ENCODE results near the gene GTPBP3. TPM values are rescaled to one million over a fixed set of nuclear protein-coding genes. Genes with fewer than 3 reads are reported as not detected.

Gene GTPBP3
- total and polyA plus RNA-seq, 9 of the 15 experiments (the other 6 are each of a cell fraction or from before 2014, with no cell fraction given): 4.9 to 124 (median 22.6) TPM

DNA sequence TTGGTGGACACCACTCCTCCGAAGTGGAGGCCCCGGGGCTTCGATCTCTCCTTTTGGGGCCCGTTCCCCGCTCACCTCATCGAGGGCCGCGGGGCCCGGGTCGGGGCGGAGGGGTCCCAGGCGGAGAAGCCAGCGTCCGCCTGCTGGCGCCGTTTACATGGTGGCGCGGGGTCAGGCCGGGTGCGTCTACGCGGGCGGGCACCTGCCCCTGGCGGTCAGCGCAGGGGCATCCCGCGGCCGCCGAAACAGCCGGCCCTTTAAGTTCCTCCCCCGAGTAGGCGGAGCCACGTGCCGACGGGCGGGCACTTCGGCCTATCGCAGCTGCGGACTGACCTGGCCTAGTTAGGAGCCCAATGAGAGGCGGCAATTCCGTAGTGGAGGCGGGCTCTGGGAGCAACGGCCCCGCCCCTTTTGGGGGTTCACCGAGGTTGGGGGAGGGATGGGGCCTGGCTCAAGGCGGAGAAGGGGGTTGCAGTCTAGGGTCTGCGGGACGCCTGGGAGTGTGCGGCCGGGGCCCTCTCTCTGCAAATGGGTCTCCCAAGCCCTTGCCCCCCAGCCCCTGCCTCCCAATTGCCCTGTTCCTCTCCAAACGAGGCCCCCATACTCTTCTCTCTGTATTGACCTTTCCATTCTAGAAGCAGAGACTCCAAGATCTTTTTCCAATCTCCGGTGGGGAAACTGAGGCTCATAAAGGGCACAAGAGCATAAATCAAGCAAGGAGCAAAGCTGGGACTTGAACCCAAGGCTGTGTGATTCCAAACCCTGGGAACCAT is 34.0 kb upstream of the GTPBP3 start, which contains the start of gene ABHD8 (continued):
- TF ChIP-seq CEBPG (CRISPR knock-in tag; IDR thresholded peaks at IDR 0.05) (0 out of 2 replicates have a peak, but pooled peaks have one; percentile 28), CEBPG (tag; conservative IDR thresholded peaks at IDR 0.05 in 1 of 2, IDR thresholded peaks at IDR 0.05 in 1 of 2) (no peak), TSC22D4 (tag; IDR thresholded peaks at IDR 0.05) (no peak), SIN3B (IDR thresholded peaks at IDR 0.05; ENCODE audit: low read depth) (no peak), ZBTB1 (CRISPR knock-in tag; IDR thresholded peaks at IDR 0.05; ENCODE audit: borderline replicate concordance, low read depth) (peak; percentile 48; the same call in 1 of the 2 replicates), CREB1 (IDR thresholded peaks at IDR 0.05) (peak; percentile 74), CREB1 (CRISPR knock-in tag; IDR thresholded peaks at IDR 0.05) (peak; percentile 92), MTA2 (IDR thresholded peaks at IDR 0.05; ENCODE audit: low read depth) (no peak), SOX6 (IDR thresholded peaks at IDR 0.05) (no peak), NEUROD1 (IDR thresholded peaks at IDR 0.05; ENCODE audit: borderline replicate concordance, low read depth, low read length, partially characterized antibody) (peak; percentile 98), HEY1 (CRISPR knock-in tag; IDR thresholded peaks at IDR 0.05; ENCODE audit: borderline replicate concordance) (no peak), CBX2 (IDR thresholded peaks at IDR 0.05; ENCODE audit: insufficient read depth, low read length, poor library complexity, severe bottlenecking) (no peak), CC2D1A (IDR thresholded peaks at IDR 0.05) (no peak), ZNF165 (CRISPR knock-in tag; IDR thresholded peaks at IDR 0.05; ENCODE audit: borderline replicate concordance) (no peak), RFX5 (IDR thresholded peaks at IDR 0.05; ENCODE audit: low read depth, low read length) (no peak), GATAD2A (IDR thresholded peaks at IDR 0.05) (no peak), ZSCAN29 (IDR thresholded peaks at IDR 0.05) (peak; percentile 99), HDAC1 (IDR thresholded peaks at IDR 0.05) (peak in 1 of 2 experiments; percentile 54; a peak in 1 of 4 replicates), MTA1 (IDR thresholded peaks at IDR 0.05; ENCODE audit: borderline replicate concordance) (no peak), ZNF408 (CRISPR knock-in tag; IDR thresholded peaks at IDR 0.05; ENCODE audit: low read depth) (no peak), SAFB (IDR thresholded peaks at IDR 0.05; ENCODE audit: borderline replicate concordance, low read depth, low read length) (no peak)
- TF ChIP-seq, protein P1, sequence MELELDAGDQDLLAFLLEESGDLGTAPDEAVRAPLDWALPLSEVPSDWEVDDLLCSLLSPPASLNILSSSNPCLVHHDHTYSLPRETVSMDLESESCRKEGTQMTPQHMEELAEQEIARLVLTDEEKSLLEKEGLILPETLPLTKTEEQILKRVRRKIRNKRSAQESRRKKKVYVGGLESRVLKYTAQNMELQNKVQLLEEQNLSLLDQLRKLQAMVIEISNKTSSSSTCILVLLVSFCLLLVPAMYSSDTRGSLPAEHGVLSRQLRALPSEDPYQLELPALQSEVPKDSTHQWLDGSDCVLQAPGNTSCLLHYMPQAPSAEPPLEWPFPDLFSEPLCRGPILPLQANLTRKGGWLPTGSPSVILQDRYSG (tag; conservative IDR thresholded peaks at IDR 0.05; ENCODE audit: low read depth): no peak
- TF ChIP-seq, protein P2, sequence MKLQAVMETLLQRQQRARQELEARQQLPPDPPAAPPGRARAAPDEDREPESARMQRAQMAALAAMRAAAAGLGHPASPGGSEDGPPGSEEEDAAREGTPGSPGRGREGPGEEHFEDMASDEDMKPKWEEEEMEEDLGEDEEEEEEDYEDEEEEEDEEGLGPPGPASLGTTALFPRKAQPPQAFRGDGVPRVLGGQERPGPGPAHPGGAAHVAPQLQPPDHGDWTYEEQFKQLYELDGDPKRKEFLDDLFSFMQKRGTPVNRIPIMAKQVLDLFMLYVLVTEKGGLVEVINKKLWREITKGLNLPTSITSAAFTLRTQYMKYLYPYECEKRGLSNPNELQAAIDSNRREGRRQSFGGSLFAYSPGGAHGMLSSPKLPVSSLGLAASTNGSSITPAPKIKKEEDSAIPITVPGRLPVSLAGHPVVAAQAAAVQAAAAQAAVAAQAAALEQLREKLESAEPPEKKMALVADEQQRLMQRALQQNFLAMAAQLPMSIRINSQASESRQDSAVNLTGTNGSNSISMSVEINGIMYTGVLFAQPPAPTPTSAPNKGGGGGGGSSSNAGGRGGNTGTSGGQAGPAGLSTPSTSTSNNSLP (IDR thresholded peaks at IDR 0.05; ENCODE audit: borderline replicate concordance, low read depth, low read length): no peak
- TF ChIP-seq, protein P3, sequence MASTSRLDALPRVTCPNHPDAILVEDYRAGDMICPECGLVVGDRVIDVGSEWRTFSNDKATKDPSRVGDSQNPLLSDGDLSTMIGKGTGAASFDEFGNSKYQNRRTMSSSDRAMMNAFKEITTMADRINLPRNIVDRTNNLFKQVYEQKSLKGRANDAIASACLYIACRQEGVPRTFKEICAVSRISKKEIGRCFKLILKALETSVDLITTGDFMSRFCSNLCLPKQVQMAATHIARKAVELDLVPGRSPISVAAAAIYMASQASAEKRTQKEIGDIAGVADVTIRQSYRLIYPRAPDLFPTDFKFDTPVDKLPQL (IDR thresholded peaks at IDR 0.05; ENCODE audit: extremely low read depth, insufficient read length): no peak
- TF ChIP-seq, protein P4, sequence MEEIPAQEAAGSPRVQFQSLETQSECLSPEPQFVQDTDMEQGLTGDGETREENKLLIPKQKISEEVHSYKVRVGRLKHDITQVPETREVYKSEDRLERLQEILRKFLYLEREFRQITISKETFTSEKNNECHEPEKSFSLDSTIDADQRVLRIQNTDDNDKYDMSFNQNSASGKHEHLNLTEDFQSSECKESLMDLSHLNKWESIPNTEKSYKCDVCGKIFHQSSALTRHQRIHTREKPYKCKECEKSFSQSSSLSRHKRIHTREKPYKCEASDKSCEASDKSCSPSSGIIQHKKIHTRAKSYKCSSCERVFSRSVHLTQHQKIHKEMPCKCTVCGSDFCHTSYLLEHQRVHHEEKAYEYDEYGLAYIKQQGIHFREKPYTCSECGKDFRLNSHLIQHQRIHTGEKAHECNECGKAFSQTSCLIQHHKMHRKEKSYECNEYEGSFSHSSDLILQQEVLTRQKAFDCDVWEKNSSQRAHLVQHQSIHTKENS (CRISPR knock-in tag; IDR thresholded peaks at IDR 0.05): no peak
